Mammary epithelial cell (primary cell): ENCODE measurements around the gene RNF175.

Experiments
- CTCF ChIP-seq, 2 donors: IDR thresholded peaks in 1 of 2; conservative IDR thresholded peaks in 1 of 2; 2 replicates each; pipeline ENCODE4 v1.5.1; 2011 to 2012; ENCODE audit warnings: inconsistent platforms in 2 of 2, low read length in 2 of 2, mild to moderate bottlenecking in 2 of 2, control low read depth in 1 of 2, low read depth in 1 of 2; ENCODE audit not compliant: insufficient read depth in 1 of 2; ENCODE audit errors: extremely low read depth in 1 of 2
- EZH2 ChIP-seq: IDR thresholded peaks from 2 replicates; pipeline ENCODE4 v1.6.1; 2012; ENCODE audit warnings: low read length, inconsistent platforms, borderline replicate concordance

- TF ChIP-seq CTCF (conservative IDR thresholded peaks at IDR 0.05 in 1 of 2, IDR thresholded peaks at IDR 0.05 in 1 of 2; ENCODE audit: extremely low read depth in 1 of 2, insufficient read depth in 1 of 2, low read depth in 1 of 2, low read length in 2 of 2): no peak
- TF ChIP-seq EZH2: no peak
Measured at GRCh38 chr4:153728151-153728550, 31.7 kb downstream of the RNF175 start.
